ENCODE data around the gene SLC4A2.

GRCh38 chr7:151085329-151085690, 25.9 kb downstream of the SLC4A2 start:
- no peak for TF ChIP-seq CTCF (IDR thresholded peaks at IDR 0.05)
- TF ChIP-seq POLR2A (IDR thresholded peaks at IDR 0.05): no peak
